Thymus (tissue), 11 donors: Measurements from ENCODE around the gene LCA5L. TPM values are rescaled to one million over a fixed set of nuclear protein-coding genes. Genes with fewer than 3 reads are reported as not detected.

Source experiments
- DNase-seq, 9 donors: peaks; one replicate each; pipeline ENCODE4 v3.0.0-alpha.2; 2013; ENCODE audit warnings: low spot score in 9 of 9, low read depth in 6 of 9, missing footprints in 1 of 9
- H3K27ac ChIP-seq, 2 donors: one replicate each; pipeline ENCODE4 v1.5.1; 2013; ENCODE audit warnings: control low read depth in 1 of 2, low read depth in 1 of 2, low read length in 1 of 2, mild to moderate bottlenecking in 1 of 2, moderate library complexity in 1 of 2
- H3K27me3 ChIP-seq, 2 donors: one replicate each; pipeline ENCODE4 v1.5.1; 2013; ENCODE audit warnings: low read length in 1 of 2; ENCODE audit not compliant: control insufficient read depth in 2 of 2, insufficient read depth in 1 of 2
- H3K36me3 ChIP-seq, 2 donors: one replicate each; pipeline ENCODE4 v1.5.1; 2013; ENCODE audit warnings: low read length in 1 of 2, mild to moderate bottlenecking in 1 of 2, moderate library complexity in 1 of 2; ENCODE audit not compliant: control insufficient read depth in 2 of 2, insufficient read depth in 2 of 2
- H3K4me1 ChIP-seq, 2 donors: one replicate each; pipeline ENCODE4 v1.5.1; 2013; ENCODE audit warnings: low read length in 2 of 2; ENCODE audit not compliant: control insufficient read depth in 2 of 2, insufficient read depth in 2 of 2
- H3K4me3 ChIP-seq, 2 donors: one replicate each; pipeline ENCODE4 v1.5.1; 2013; ENCODE audit warnings: low read length in 2 of 2, control low read depth in 1 of 2, mild to moderate bottlenecking in 1 of 2
- H3K9me3 ChIP-seq, 2 donors: one replicate each; pipeline ENCODE4 v1.5.1; 2013; ENCODE audit warnings: low read length in 1 of 2, mild to moderate bottlenecking in 1 of 2; ENCODE audit not compliant: control insufficient read depth in 2 of 2, insufficient read depth in 1 of 2
- WGBS: extraction: QIAGEN DNeasy Blood & Tissue Kit; methylation state at CpG from one replicate; pipeline ENCODE4 v1.1.7; 2013; 5-methylcytosine and 5-hydroxymethylcytosine counted together
- polyA plus RNA-seq: library from polyadenylated mRNA; stranded (reverse); fragments of 200-250 nt; gene quantifications from one replicate; pipeline ENCODE4 v1.2.3, GENCODE V29; 2013
- total RNA-seq: library from RNA; stranded (reverse); fragments of 120-200 nt; gene quantifications from one replicate; pipeline ENCODE4 v1.2.4, GENCODE V29; 2013
- donor health status: healthy.

LCA5L gene
- total and polyA plus RNA-seq, 2 donors, result 1.6 to 2.5 TPM

GRCh38 chr21:39359382-39359781 is 86.2 kb downstream of the LCA5L start:
- Histone ChIP-seq H3K36me3 (no peaks in the 10 kb centered on the region), H3K9me3 (no peaks in the 10 kb centered on the region), H3K27ac (no peak overlapping the region), H3K4me1 (no peaks in the 10 kb centered on the region), H3K4me3 (no peak overlapping the region), H3K27me3 (no peaks in the 10 kb centered on the region)
- WGBS, result 98% methylated on average over 4 of the region's 4 CpGs
- DNase-seq, result no peak

Other genes starting within 250 kb of the LCA5L start
- 35.1 TPM for gene BRWD1, start 132.1 kb downstream of the LCA5L start, total RNA-seq
- 25.1 TPM for gene BRWD1, start 132.1 kb downstream of the LCA5L start, polyA plus RNA-seq
- 457 TPM for gene HMGN1, start 96.7 kb downstream of the LCA5L start, total RNA-seq
- 382 TPM for gene HMGN1, start 96.7 kb downstream of the LCA5L start, polyA plus RNA-seq
- 3.0 TPM for gene SH3BGR, start 6.2 kb upstream of the LCA5L start, total RNA-seq
- gene SH3BGR, start 6.2 kb upstream of the LCA5L start, polyA plus RNA-seq, result 9.8 TPM
- 1.4 TPM for gene B3GALT5, start 167.2 kb upstream of the LCA5L start, total RNA-seq
- gene B3GALT5, start 167.2 kb upstream of the LCA5L start, polyA plus RNA-seq, result 0.80 TPM